ENCODE measurements around the gene TCEANC2.
"Not testable (repeated sequence)": the region's sequence is repeated elsewhere in the genome, so short reads cannot be mapped to it uniquely, and the experiment has no call there.

TCEANC2 gene

GRCh38 chr1:54091666-54092065, 38.3 kb downstream of the TCEANC2 start:
- no peak for DNase-seq

- no peak for DNase-seq
These were observed 40.8 kb downstream of the TCEANC2 start for GRCh38 chr1:54094001-54094729.

- DNase-seq = not testable (repeated sequence)
These were observed 41.3 kb downstream of the TCEANC2 start for GRCh38 chr1:54094730-54095105.

- no peak for DNase-seq
These were observed 42.3 kb downstream of the TCEANC2 start for GRCh38 chr1:54095546-54096226.

GRCh38 chr1:54096227-54096876, 42.9 kb downstream of the TCEANC2 start:
- DNase-seq = no peak

GRCh38 chr1:54096877-54097240, 43.5 kb downstream of the TCEANC2 start:
- DNase-seq = no peak

- no peak for DNase-seq
These were observed 45.7 kb downstream of the TCEANC2 start for GRCh38 chr1:54099061-54099610.

- no peak for DNase-seq
These were observed 47.1 kb downstream of the TCEANC2 start for GRCh38 chr1:54100500-54100899.

GRCh38 chr1:54103414-54103813, 50.0 kb downstream of the TCEANC2 start:
- no peak for DNase-seq

- DNase-seq = not testable (repeated sequence)
These were observed 51.2 kb downstream of the TCEANC2 start for GRCh38 chr1:54104613-54105012.

GRCh38 chr1:54105080-54105479, 51.7 kb downstream of the TCEANC2 start:
- no peak for DNase-seq

- DNase-seq = no peak
These were observed 52.4 kb downstream of the TCEANC2 start for GRCh38 chr1:54105736-54106269.

GRCh38 chr1:54107131-54107530, 53.7 kb downstream of the TCEANC2 start:
- no peak for DNase-seq

- DNase-seq = no peak
These were observed 54.7 kb downstream of the TCEANC2 start for GRCh38 chr1:54108156-54108555.

- no peak for DNase-seq
These were observed 56.0 kb downstream of the TCEANC2 start for GRCh38 chr1:54109129-54110090.

- peak; percentile 25 for DNase-seq
These were observed 57.6 kb downstream of the TCEANC2 start for GRCh38 chr1:54110996-54111395.

- DNase-seq = no peak
These were observed 58.2 kb downstream of the TCEANC2 start for GRCh38 chr1:54111624-54112023.

- DNase-seq = no peak
These were observed 58.6 kb downstream of the TCEANC2 start for GRCh38 chr1:54112027-54112426.

GRCh38 chr1:54112705-54113368, 59.4 kb downstream of the TCEANC2 start:
- no peak for DNase-seq

GRCh38 chr1:54114001-54114400, 60.6 kb downstream of the TCEANC2 start:
- DNase-seq = no peak

GRCh38 chr1:54114955-54115354, 61.5 kb downstream of the TCEANC2 start:
- DNase-seq = no peak

- no peak for DNase-seq
These were observed 62.1 kb downstream of the TCEANC2 start for GRCh38 chr1:54115520-54115919.

Measured in NCI-H446 treated with DMSO at 0.1 percent for 48 hours (cell line).